GM12801 (cell line): ENCODE results near the gene PDCL3.

Experiments
- CTCF ChIP-seq: IDR thresholded peaks from one replicate; pipeline ENCODE4 v1.5.1; 2011; ENCODE audit warnings: control low read depth; ENCODE audit not compliant: insufficient read length; ENCODE audit errors: extremely low read depth

PDCL3 gene

GRCh38 chr2:100611079-100612029 lies 48.6 kb downstream of the PDCL3 start:
- TF ChIP-seq CTCF, result no peak

- no peak for TF ChIP-seq CTCF
Observed at GRCh38 chr2:100612388-100613000, 49.7 kb downstream of the PDCL3 start.

- no peak for TF ChIP-seq CTCF
Observed at GRCh38 chr2:100613719-100614118, 50.9 kb downstream of the PDCL3 start.

DNA sequence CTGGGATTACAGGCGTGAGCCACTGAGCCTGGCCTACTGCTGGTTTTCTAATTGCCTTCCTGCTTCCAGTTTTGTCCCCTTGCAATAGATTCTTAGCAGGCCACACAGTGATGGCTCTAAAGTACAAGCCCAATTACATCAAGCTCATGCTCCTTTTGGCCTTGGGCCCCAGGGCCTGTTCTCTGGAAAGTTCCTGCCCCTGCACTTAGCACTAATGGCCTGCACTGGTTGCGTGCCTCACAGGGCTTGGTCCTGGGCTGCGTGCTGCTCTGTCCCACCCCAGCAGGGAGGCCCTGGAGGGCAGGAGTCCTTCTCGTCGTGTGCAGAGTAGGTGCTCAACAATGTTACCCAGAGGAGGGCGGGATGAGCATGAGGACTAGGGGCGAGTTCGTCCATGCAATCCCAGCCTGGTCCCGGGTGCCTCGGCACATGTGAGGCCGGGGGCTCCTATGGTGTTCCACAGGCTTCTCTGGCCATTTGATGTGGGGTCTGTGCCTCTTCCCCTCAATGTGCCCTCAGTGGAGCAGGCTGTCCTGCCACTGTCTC lies 51.7 kb downstream of the PDCL3 start:
- TF ChIP-seq CTCF, result no peak

DNA sequence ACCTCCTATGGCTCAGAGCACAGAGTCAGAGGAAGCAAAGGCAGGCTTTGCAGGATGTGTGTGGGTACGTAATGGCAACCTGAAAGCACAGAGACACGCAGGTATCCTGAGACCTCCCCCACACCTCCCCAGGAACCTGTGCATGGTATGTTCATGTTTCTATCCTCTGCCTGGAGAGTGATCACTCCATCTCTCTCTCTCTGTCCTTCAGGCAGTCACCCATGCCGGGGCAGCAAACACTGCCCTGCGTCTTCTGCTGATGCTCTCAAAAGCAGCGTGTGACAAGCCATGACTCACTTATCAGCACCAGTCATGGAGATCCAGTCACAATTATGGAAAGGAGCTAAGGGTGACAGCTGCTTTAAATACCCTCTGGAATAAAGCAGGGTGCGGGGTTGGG lies 52.7 kb downstream of the PDCL3 start:
- TF ChIP-seq CTCF, result no peak

- TF ChIP-seq CTCF, result no peak
Observed at GRCh38 chr2:100615886-100616285, 53.1 kb downstream of the PDCL3 start.

DNA sequence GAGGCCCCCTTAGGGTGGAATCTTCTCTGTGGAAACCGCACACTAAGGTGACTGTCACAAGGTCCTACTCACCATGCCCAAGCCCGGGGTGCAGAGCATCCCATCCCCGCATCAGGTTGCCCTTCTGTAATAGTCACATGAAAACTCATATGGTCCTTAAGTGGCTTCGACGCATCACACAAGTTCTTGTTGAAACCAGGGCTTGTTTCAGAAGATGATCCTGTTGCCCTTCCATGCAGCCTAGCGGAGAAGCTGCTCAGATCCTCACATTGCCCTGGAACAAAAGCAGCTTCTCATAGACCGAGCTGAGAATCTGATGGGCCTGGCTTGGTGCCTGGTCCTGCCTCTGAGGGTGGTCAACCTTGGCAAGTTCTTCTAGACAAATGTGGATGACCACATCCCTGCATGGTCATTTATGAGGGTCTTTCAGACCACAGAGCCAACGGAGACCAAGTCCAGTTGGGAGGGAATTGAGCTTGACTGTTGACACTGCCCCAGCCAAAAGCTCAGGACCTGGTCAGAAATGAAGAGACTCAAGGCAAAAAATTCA lies 54.1 kb downstream of the PDCL3 start:
- no peak for TF ChIP-seq CTCF
